Panc1 (cell line): ENCODE measurements around the gene DNAAF2. TPM values are rescaled to one million over a fixed set of nuclear protein-coding genes. Genes with fewer than 3 reads are reported as not detected.

ENCODE experiments used
- ATAC-seq: fragments of 200-7000 bp; cut with Tn5 transposase; 2 replicates; pipeline ENCODE4 v1.9.1; 2020; ENCODE audit warnings: mild to moderate bottlenecking, moderate library complexity
- BruUV-seq: library from RNA; stranded (reverse); fragments of 400-500 nt; replicated peaks from 2 replicates; lab custom pipeline; 2021; lab: Mats Ljungman, UMichigan
- CTCF ChIA-PET: fragments of 300-600 bp; sonication (Branson Sonifier 250); formaldehyde crosslinking; loops from one replicate; lab custom pipeline; 2022; ENCODE audit warnings: antibody characterized with exemption; lab: Charles Lee
- POLR2A ChIA-PET: fragments of 300-600 bp; sonication (Branson Sonifier 250); formaldehyde crosslinking; loops from one replicate; lab custom pipeline; 2022; ENCODE audit warnings: antibody characterized with exemption; lab: Charles Lee
- DNase-seq: peaks from one replicate; pipeline ENCODE4 v3.0.0-alpha.2; 2010; ENCODE audit warnings: low read depth, low spot score
- H3K27ac ChIP-seq: 2 replicates; pipeline ENCODE4 v1.5.1; 2011; ENCODE audit warnings: mild to moderate bottlenecking, low read length, inconsistent platforms
- H3K27me3 ChIP-seq: fragments of 200-500 bp; sonication (Bioruptor generic); 2 replicates; pipeline ENCODE4 v1.6.0; 2014; ENCODE audit warnings: low read length, inconsistent platforms; ENCODE audit not compliant: control insufficient read depth, insufficient read depth
- H3K36me3 ChIP-seq: fragments of 200-500 bp; sonication (Bioruptor generic); 2 replicates; pipeline ENCODE4 v1.5.1; 2014; ENCODE audit warnings: inconsistent platforms, mild to moderate bottlenecking, low read length, moderate library complexity; ENCODE audit not compliant: control insufficient read depth, insufficient read depth
- H3K4me1 ChIP-seq: 2 replicates; pipeline ENCODE4 v1.5.1; 2011; ENCODE audit warnings: inconsistent platforms, mild to moderate bottlenecking, low read length, moderate library complexity; ENCODE audit not compliant: control insufficient read depth, insufficient read depth
- H3K4me3 ChIP-seq, 2 experiments: 2 replicates each; pipeline ENCODE4 v1.5.1; 2011 to 2012; ENCODE audit warnings: low read depth in 2 of 2, low read length in 2 of 2, mild to moderate bottlenecking in 2 of 2, inconsistent platforms in 1 of 2, moderate library complexity in 1 of 2
- H3K9me3 ChIP-seq: fragments of 200-500 bp; sonication (Bioruptor generic); 2 replicates; pipeline ENCODE4 v1.5.1; 2014; ENCODE audit warnings: low read depth, mild to moderate bottlenecking, inconsistent platforms, low read length, moderate library complexity; ENCODE audit not compliant: control insufficient read depth, insufficient read depth
- POLR2AphosphoS5 ChIP-seq: IDR thresholded peaks from 2 replicates; pipeline ENCODE4 v1.6.1; 2012; ENCODE audit warnings: mild to moderate bottlenecking, low read depth, low read length, moderate library complexity
- SIN3A ChIP-seq: IDR thresholded peaks from 2 replicates; pipeline ENCODE4 v1.6.1; 2012; ENCODE audit warnings: low read depth, mild to moderate bottlenecking, low read length, moderate library complexity, borderline replicate concordance; ENCODE audit not compliant: insufficient read depth
- TCF7L2 ChIP-seq: IDR thresholded peaks from 2 replicates; pipeline ENCODE4 v1.6.1; 2011; ENCODE audit warnings: mild to moderate bottlenecking, low read depth, low read length, inconsistent platforms
- in situ Hi-C: cut with HindIII; loops from 2 replicates; pipeline ENCODE4 v1.10.0; 2016; ENCODE audit warnings: low sequenced_read_pairs, low pct_unique_long_range_greater_than_20kb
- intact Hi-C: fragments of 100-400 bp; cut with micrococcal nuclease; formaldehyde crosslinking; loops from one replicate; pipeline ENCODE4 v1.10.0; 2022; ENCODE audit not compliant: unreplicated experiment
- total RNA-seq: library from RNA; stranded (reverse); gene quantifications from one replicate; pipeline ENCODE4 v1.2.1, GENCODE V29; 2021; ENCODE audit not compliant: unreplicated experiment
- TF ChIP-seq, protein P1 (sequence below): fragments of 450-650 bp; IDR thresholded peaks from 2 replicates; pipeline ENCODE4 v1.5.1; 2017; ENCODE audit warnings: mild to moderate bottlenecking
- TF ChIP-seq, protein P2 (sequence below), 2 experiments: IDR thresholded peaks; 2 replicates each; pipeline ENCODE4 v1.6.1; 2011 to 2012; ENCODE audit warnings: low read depth in 2 of 2, control low read depth in 1 of 2, low read length in 1 of 2, mild to moderate bottlenecking in 1 of 2, moderate library complexity in 1 of 2; ENCODE audit not compliant: insufficient read depth in 1 of 2

DNAAF2 gene
- total RNA-seq, 1 experiment from 2014 or later = 8.2 TPM

- BruUV-seq = no TSS peak
- Histone ChIP-seq H3K27ac (peak overlapping the region; percentile 97; the same call in 1 of the 2 replicates), H3K36me3 (peaks cover 17% of the 10 kb centered on the region), H3K4me1 (peaks cover 15% of the 10 kb centered on the region; the same call in 1 of the 2 replicates), H3K9me3 (no peaks in the 10 kb centered on the region), H3K4me3 (no peak overlapping the region), H3K27me3 (no peaks in the 10 kb centered on the region)
- in situ Hi-C loops = no loop called here
- TF ChIP-seq TCF7L2 = no peak
- peak; percentile 36 for TF ChIP-seq POLR2AphosphoS5
- intact Hi-C loops = no loop called here
- ChIA-PET CTCF (no interaction called here), POLR2A (no interaction called here)
- DNase-seq (no peak), ATAC-seq (no peak)
These were observed 17.1 kb downstream of the DNAAF2 start for GRCh38 chr14:49617852-49618519.

DNA sequence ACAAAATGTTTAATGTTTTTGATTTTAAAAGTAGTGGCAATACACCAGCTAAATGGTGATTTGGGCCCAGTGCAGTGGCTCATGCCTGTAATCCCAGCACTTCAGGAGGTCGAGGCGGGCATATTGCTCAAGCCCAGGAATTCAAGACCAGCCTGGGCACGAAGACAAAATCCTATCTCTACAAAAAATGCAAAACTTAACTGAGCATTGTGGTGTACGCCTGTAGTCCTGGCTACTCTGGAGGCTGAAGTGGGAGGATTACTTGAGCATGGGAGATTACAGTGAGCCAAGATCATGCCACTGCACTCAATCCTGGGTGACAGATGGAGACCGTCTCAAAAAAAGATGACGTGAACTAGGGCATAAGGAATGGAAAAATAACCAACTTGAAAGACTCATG is 19.3 kb downstream of the DNAAF2 start:
- no peak overlapping the region for H3K4me3 ChIP-seq
- H3K36me3 ChIP-seq = peaks cover 15% of the 10 kb centered on the region
- no peaks in the 10 kb centered on the region for H3K9me3 ChIP-seq
- intact Hi-C loops (no loop called here), in situ Hi-C loops (no loop called here)
- TF ChIP-seq SIN3A = no peak
- no peak for TF ChIP-seq POLR2AphosphoS5
- no peak for TF ChIP-seq TCF7L2
- TF ChIP-seq, protein P1, sequence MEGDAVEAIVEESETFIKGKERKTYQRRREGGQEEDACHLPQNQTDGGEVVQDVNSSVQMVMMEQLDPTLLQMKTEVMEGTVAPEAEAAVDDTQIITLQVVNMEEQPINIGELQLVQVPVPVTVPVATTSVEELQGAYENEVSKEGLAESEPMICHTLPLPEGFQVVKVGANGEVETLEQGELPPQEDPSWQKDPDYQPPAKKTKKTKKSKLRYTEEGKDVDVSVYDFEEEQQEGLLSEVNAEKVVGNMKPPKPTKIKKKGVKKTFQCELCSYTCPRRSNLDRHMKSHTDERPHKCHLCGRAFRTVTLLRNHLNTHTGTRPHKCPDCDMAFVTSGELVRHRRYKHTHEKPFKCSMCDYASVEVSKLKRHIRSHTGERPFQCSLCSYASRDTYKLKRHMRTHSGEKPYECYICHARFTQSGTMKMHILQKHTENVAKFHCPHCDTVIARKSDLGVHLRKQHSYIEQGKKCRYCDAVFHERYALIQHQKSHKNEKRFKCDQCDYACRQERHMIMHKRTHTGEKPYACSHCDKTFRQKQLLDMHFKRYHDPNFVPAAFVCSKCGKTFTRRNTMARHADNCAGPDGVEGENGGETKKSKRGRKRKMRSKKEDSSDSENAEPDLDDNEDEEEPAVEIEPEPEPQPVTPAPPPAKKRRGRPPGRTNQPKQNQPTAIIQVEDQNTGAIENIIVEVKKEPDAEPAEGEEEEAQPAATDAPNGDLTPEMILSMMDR = no peak
- TF ChIP-seq, protein P2, sequence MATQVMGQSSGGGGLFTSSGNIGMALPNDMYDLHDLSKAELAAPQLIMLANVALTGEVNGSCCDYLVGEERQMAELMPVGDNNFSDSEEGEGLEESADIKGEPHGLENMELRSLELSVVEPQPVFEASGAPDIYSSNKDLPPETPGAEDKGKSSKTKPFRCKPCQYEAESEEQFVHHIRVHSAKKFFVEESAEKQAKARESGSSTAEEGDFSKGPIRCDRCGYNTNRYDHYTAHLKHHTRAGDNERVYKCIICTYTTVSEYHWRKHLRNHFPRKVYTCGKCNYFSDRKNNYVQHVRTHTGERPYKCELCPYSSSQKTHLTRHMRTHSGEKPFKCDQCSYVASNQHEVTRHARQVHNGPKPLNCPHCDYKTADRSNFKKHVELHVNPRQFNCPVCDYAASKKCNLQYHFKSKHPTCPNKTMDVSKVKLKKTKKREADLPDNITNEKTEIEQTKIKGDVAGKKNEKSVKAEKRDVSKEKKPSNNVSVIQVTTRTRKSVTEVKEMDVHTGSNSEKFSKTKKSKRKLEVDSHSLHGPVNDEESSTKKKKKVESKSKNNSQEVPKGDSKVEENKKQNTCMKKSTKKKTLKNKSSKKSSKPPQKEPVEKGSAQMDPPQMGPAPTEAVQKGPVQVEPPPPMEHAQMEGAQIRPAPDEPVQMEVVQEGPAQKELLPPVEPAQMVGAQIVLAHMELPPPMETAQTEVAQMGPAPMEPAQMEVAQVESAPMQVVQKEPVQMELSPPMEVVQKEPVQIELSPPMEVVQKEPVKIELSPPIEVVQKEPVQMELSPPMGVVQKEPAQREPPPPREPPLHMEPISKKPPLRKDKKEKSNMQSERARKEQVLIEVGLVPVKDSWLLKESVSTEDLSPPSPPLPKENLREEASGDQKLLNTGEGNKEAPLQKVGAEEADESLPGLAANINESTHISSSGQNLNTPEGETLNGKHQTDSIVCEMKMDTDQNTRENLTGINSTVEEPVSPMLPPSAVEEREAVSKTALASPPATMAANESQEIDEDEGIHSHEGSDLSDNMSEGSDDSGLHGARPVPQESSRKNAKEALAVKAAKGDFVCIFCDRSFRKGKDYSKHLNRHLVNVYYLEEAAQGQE (IDR thresholded peaks at IDR 0.05; ENCODE audit: insufficient read depth in 1 of 2, low read depth in 2 of 2, low read length in 1 of 2) = no peak
- ChIA-PET POLR2A (no interaction called here), CTCF (no interaction called here)
- no peaks in the 10 kb centered on the region for H3K27me3 ChIP-seq
- ATAC-seq (no peak), DNase-seq (no peak)
- no TSS peak for BruUV-seq
- H3K4me1 ChIP-seq = peaks cover 15% of the 10 kb centered on the region; the same call in 1 of the 2 replicates
- no peak overlapping the region for H3K27ac ChIP-seq

DNA sequence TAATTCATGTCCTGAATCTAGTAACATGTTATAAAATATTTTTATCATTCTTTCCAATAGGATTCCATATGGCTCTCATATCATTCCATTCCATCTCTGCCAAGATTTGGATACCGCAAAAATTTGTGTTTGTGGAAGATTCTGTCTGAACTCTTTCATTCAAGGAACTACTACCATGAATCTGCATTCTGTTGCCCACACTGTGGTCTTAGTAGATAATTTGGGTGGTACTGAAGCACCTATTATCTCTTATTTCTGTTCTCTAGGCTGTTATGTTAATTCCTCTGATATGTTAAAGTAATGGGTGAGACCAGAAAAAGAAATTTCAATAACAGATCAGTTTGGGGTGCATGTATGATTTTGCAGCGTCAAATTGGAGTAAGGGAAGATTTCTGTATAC is 20.8 kb downstream of the DNAAF2 start:
- no peak for TF ChIP-seq POLR2AphosphoS5
- ChIA-PET POLR2A (interaction anchor here (0.6 kb wide), 1 partner anchor 19 kb away, joined by 3 read pairs; no protein-coding TSS in a partner anchor), CTCF (no interaction called here)
- intact Hi-C loops = no loop called here
- in situ Hi-C loops = no loop called here
- ATAC-seq (no peak), DNase-seq (no peak)
- H3K36me3 ChIP-seq = peaks cover 10% of the 10 kb centered on the region
- no peaks in the 10 kb centered on the region for H3K27me3 ChIP-seq
- no TSS peak for BruUV-seq
- H3K27ac ChIP-seq = no peak overlapping the region
- peaks cover 15% of the 10 kb centered on the region; the same call in 1 of the 2 replicates for H3K4me1 ChIP-seq
- no peak overlapping the region for H3K4me3 ChIP-seq
- no peaks in the 10 kb centered on the region for H3K9me3 ChIP-seq
